Measurements from ENCODE around the gene ABCA9.

GRCh38 chr17:69015631-69016030 lies 45.1 kb downstream of the ABCA9 start:
- TF ChIP-seq CTCF (IDR thresholded peaks at IDR 0.05) (no peak), POLR2A (IDR thresholded peaks at IDR 0.05) (no peak)

Measured in lower leg skin (tissue), 3 donors.